Endometrial microvascular endothelial cells (primary cell): ENCODE measurements around the gene TNIP3. TPM values are rescaled to one million over a fixed set of nuclear protein-coding genes. Genes with fewer than 3 reads are reported as not detected.

ENCODE experiments used
- in situ Hi-C: cut with HindIII; loops from 2 replicates; pipeline ENCODE4 v1.10.0; 2017; ENCODE audit warnings: low sequenced_read_pairs, low pct_unique_long_range_greater_than_20kb; ENCODE audit errors: inconsistent ontology term
- total RNA-seq: library from RNA; depleted of rRNA; stranded (reverse); fragments of >200 nt; gene quantifications from one replicate; pipeline ENCODE4 v1.2.3, GENCODE V29; 2015; ENCODE audit errors: inconsistent ontology term

TNIP3 gene
- total RNA-seq, 1 donor from 2014 or later, result 0.65 TPM

GRCh38 chr4:121100093-121100775 is 63.9 kb downstream of the TNIP3 start:
- in situ Hi-C loops, result no loop called here

- in situ Hi-C loops, result no loop called here
Measured at GRCh38 chr4:121098266-121098665, 65.9 kb downstream of the TNIP3 start.

GRCh38 chr4:121096629-121097028 is 67.5 kb downstream of the TNIP3 start:
- in situ Hi-C loops, result no loop called here

GRCh38 chr4:121096191-121096590 is 67.9 kb downstream of the TNIP3 start:
- in situ Hi-C loops, result no loop called here

- in situ Hi-C loops, result no loop called here
Measured at GRCh38 chr4:121094297-121094966, 69.7 kb downstream of the TNIP3 start.

GRCh38 chr4:121093261-121093660 is 70.9 kb downstream of the TNIP3 start:
- in situ Hi-C loops, result no loop called here

- in situ Hi-C loops, result no loop called here
Measured at GRCh38 chr4:121091941-121092340, 72.2 kb downstream of the TNIP3 start.

- in situ Hi-C loops, result no loop called here
Measured at GRCh38 chr4:121088867-121089266, 75.3 kb downstream of the TNIP3 start.

Other genes starting within 250 kb of the TNIP3 start
- 5.9 TPM for gene PRDM5, start 241.6 kb downstream of the TNIP3 start, total RNA-seq
- gene NDNF, start 91.8 kb downstream of the TNIP3 start, total RNA-seq, result not detected
- gene QRFPR, start 216.7 kb upstream of the TNIP3 start, total RNA-seq, result not detected